Eye (tissue), 1 donor: ENCODE results near the gene DRC7.
A peak's percentile ranks its signal among the peaks of the same experiment; 100 is the strongest.

Experiments
- DNase-seq: peaks from one replicate; pipeline ENCODE4 v3.0.0-alpha.2; 2015

The DRC7 gene

DNA sequence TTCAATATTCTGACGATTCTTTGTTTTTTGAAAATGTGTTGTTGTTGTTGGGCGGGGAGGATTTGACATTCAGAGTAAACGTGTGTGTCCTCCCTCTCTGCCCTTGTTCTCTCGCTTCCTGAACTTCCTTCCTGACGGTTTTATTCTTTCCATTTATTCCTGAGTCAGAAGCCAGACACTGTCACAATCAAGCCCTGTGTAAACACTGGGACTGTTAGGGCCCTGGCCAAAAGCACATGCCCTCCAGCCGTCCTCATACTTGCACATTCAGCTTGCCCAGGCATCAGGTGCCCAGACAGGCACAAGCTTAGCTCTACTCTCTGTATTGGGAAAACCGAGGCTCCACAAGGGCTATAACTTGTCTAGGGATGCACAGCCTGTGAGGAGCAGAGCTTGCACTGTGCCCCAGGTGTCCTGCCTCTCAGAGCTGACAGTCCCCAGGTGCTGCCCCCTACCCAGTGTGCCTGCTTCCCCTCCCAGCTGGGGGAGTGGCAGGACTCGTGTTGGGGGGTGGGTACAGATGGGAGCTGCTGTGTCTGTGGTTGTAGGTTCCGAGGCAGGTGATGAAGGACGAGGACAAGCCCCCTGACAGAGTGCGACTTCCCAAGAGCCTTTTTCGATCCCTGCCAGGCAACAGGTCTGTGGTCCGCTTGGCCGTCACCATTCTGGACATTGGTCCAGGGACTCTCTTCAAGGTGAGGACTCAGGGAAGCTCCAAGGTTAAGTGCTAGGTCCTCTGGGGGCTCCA, 16.8 kb upstream of the DRC7 start:
- DNase-seq, result no peak

DNA sequence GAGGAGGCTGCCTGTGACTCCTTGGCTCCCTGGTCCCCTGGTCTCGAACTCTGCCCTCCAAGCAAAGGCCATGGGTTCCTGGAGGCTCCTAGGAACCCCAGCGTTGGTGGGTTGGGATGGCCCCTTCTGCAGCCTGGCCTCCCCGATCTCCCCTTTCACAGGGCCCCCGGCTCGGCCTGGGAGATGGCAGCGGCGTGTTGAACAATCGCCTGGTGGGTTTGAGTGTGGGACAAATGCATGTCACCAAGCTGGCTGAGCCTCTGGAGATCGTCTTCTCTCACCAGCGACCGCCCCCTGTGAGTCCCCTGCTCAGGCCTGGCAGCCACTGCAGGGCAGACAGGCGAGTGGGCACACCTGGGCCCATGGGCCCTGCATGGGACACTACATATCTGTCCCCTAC, 15.6 kb upstream of the DRC7 start:
- no peak for DNase-seq

DNA sequence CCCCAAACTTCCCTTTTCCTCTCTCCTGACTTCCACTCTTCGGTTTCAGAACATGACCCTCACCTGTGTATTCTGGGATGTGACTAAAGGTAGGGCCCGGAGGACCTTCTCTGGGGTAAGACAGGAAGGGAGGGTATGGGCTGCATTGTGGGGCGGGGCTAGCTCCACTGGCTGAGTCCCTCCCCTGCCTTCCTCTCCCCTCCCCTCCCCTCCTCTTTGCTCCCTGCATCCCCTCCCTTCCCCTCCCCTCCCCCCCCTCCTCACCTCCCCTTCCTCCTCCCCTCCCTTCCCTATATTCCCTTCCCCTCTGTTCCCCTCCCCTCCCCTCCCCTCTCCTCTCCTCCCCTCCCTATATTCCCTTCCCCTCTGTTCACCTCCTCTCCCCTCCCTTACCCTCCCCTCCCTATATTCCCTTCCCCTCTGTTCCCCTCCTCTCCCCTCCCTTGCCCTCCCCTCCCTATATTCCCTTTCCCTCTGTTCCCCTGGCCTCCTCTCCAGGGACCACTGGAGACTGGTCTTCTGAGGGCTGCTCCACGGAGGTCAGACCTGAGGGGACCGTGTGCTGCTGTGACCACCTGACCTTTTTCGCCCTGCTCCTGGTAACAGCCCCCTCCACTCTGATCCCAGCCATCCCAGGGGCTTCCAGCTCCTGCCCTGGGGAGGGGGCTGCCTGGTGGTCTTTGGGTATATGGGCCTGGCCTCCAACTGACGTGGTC, 14.7 kb upstream of the DRC7 start:
- no peak for DNase-seq

DNA sequence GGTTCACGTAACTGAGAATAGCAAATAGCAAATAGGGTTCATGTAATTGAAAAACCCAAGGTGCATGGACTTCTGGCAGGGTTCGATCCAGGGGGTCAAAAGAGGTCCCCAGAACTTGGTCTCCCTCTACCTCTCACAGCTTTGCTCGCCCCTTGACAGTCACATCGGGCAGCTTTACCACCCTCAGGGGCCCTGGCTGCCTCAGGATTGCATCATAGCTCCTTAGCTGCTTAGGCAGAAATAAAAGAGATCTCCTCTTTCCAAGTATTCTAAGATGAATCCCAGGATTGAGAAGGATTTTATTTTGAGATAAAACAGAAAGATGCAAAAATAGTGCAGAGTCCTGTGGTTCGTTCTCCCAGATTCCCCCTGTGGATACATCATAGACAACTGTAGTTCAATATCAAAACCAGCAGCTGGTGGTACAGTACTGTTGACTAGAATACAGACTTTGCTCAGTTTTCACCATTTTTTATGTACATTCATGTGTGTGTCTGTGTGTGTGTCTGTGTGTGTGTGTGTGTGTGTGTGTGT, 13.7 kb upstream of the DRC7 start:
- no peak for DNase-seq

DNA sequence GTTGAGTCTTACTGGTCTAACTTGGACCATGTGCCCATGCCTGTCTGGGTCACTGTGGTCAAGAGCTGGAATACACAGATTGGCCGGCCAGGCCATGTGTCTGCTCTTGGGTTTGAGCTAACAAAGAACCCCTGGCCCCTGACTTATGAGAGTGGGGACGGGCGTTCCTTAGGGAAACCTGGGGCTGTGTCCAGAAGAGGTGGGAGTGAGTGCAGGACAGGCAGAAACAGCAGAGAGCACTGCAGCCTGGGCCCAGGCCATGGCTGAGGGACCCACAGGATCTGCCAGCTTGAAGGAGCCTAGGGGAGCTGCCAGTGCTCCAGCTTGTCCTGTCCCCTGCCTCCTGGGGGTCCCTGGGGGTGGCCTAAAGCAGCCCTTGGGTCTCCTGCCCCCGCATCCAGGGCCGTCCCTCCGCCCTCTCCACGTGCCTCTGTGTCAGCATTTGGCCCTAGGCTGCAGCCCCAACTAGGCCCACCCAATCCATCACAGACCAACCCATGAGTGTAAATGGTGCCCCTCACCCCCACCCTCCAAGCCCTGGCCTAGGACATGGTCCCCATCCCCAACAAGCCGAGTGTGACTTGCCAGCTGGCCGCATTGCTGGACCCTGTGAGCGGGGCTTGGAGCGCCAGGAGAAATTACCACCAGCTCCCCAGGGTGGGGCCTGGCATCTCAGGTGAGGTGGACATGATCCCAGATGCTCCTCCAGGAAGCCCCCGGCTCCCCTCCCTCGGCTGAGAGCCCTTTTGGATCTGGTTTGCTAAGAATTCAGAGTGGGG, 12.5 kb upstream of the DRC7 start:
- no peak for DNase-seq

DNA sequence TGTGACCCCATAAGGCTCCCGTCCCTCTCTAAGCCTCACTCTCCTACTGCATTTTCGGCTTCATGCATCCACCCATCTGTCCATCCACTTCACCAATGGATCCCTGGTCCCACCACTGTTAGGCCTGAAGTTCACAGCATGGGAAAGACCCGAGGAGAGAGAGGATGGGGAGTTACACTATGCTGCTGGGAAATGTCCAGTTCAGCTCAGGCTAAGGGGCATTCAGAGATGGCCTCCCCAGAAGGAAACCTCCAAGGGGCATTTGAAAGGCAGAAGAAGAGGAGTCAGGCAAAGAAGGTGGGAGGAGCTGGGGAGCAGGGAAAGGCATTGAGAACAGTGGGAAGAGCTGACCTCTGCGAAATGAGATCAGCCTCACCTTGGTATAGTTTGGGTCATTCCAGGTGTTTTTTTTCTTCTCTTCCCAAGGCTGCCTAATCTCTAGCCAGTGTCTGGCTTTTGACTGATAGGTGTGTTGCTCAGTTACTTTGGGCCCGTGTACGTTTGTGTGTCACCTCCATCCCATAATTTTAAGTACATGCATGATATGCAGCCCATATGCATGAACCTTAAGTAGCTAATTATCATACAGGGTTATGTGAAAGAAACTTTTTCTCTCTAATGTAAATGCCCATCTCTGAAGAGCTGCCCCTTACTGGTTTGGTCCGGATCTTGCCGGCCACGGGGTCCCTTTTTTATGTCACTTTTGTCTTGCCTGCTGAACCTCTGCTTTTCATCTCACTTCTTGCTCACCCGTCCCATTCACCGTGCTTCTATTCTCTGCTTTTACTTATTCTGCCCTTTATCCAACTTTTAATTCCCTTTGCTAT, 11.6 kb upstream of the DRC7 start:
- no peak for DNase-seq

DNA sequence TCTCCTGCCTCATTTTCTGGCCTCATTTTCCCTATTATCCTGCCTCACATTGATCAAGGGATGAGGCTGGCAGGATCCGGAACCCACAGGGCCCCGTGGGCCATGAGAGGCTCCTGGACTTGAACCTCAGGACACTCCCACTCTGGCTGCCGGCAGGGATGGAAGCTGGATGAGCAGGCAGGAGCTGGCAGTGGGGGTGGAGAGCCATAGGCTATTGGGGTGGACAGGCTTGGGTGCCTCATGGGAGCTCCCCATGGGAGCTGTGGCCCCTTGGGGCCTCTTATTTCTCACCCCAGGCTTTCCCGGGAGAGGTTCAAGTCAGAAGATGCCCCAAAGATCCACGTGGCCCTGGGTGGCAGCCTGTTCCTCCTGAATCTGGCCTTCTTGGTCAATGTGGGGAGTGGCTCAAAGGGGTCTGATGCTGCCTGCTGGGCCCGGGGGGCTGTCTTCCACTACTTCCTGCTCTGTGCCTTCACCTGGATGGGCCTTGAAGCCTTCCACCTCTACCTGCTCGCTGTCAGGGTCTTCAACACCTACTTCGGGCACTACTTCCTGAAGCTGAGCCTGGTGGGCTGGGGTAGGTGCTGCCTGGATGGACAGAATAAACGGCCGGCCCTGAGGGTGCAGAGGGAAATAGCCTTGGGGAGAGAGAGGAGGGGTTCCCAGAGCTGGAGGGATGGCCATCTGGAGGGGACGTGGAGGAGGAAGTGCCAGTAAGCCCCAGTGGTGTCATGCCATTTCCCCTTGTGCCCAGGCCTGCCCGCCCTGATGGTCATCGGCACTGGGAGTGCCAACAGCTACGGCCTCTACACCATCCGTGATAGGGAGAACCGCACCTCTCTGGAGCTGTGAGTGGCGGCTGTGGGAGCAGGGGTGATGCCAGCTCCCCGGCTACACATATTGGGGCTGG, 10.7 kb upstream of the DRC7 start:
- no peak for DNase-seq

DNA sequence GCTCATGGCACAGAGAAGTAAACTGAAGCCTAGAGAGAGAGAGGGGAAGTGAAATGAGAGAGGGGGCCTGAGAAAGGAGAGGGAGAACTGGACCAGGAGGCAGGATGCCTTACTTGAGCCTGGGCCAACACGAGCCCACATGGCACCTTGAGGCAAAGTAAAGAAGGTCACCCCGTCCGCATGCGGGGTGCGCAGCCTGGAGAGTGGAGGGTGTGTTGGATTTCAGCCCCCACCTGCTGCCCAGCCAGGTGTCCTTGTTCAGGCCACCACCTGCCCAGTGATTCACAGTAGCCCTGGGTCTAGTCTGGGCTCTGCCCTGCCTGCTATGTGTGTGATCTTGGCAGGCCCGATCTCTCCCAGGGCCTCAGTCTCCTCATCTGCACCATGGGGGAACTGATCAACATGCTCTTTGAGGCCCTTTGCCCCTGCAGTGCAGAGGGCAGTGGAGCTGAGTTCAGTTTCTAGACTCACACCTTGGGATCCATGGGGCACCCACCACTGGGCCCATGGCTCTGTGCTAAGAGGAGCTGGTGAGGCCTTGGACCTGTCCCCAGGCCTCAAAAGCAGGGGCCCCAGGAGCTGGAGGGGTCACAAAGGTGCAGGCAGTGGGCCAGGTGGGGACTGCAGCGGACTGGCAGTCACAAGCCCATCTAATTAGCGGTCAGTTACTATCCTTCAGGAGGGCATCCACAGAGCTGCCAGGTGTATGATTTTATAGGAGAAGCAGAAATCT, 9.8 kb upstream of the DRC7 start:
- DNase-seq, result no peak

DNA sequence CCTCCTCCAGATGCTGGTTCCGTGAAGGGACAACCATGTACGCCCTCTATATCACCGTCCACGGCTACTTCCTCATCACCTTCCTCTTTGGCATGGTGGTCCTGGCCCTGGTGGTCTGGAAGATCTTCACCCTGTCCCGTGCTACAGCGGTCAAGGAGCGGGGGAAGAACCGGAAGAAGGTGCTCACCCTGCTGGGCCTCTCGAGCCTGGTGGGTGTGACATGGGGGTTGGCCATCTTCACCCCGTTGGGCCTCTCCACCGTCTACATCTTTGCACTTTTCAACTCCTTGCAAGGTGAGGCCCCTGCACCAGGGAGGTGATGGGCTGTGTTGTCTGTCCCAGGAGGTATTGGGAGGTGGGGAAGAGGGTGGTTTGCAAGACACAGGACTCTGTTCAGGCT, 9.0 kb upstream of the DRC7 start:
- DNase-seq, result no peak

DNA sequence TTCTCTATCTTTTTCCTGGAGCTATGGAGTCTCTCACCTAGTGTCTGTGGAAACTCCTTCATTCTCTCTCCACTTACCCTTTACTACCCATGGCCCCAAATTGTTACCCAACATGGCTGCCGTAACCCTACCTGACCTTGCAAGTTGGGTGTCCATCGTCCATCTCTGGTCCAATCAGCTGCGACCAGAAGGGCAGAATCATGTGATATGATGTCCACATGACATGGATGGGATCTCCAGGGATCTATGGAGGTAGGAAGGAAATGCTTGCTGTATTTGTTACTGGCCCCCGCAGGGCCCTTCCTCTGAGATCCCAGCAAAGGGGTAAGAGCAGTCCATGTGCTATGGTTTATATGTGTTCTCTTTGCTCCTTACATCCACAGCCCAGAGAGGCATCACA, 8.0 kb upstream of the DRC7 start:
- DNase-seq, result no peak

DNA sequence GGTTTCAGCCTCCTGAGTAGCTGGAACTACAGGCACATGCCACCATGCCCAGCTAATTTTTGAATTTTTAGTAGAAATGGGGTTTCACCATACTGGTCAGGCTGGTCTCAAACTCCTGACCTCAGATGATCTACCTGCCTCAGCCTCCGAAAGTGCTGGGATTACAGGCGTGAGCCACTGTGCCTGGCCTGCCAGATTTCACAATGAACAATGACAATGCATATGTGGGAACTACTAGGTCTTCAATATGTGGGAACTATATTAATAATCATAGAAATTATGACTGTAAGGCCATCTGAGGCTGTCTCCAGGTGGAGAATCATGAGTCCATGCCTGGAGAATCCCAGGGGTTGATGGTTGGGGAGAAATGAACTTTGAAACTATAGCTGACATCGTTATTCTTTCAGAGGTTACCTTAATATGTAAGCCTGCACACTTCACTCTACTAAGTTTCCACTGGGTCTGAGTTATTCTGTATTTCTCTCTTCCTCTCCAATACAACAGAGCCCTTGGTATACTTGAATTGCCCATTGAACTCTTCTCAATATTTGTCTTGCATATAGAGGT, 7.2 kb upstream of the DRC7 start:
- no peak for DNase-seq

DNA sequence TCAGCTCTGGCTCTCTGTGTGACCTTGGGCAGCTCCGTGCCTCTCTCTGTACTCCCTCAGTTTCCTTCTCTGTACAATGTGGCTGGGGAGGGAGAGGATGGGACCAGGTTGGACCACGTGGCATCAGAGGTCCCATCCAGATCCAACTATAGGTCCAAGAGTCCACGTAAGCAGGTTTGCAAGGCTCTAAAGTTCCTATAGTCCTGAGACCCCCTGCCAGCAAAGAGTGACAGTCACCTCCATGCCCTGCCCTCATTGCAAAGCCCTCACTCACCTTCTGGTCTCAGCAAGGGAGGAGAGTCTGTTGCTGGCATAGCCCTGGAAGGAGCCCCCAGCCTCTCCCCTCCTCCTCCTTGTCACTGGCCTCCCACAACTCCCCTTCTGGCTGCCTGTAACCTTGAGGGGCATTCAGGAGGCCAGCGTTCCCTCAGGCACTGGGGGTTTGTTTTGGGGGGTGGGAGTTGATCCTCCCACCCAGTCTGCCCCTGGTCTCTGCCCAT, 6.1 kb upstream of the DRC7 start:
- no peak for DNase-seq

DNA sequence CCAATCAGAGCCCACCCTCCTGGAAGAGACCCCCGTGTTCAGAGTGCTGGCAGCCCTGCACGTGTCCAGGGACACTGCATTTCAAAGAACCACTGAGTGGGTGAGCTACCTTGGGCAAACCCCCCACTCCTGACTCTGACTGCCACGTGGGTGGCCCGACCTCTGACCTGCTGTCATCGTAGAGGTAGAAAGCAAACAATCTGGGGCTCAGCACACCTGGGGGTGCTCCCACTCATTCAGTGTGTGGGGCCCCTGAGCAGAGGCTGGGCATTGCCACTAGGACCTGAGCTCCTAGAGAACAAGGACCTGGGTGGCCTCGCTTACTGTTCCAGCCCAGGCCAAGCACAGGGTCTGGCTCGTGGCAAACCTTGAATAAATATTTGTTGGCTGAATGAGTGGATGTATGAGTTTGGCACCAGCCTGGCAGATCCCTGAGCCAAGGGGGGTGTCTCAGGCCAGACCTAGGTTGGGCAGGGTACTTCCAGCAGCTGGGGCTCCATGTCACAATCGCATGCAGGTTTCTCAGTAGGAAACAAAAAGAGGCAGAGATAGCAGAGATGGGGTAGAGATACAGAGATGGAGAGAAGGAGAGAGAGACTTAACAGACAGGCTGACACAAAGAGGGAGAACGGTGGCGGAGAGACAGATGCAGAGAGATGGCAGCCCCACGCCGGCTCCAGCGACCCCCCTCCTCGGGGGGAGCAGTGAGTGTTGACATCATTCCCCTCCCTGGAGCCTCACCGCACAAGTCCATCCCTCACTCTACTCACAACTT, 5.4 kb upstream of the DRC7 start:
- no peak for DNase-seq

DNA sequence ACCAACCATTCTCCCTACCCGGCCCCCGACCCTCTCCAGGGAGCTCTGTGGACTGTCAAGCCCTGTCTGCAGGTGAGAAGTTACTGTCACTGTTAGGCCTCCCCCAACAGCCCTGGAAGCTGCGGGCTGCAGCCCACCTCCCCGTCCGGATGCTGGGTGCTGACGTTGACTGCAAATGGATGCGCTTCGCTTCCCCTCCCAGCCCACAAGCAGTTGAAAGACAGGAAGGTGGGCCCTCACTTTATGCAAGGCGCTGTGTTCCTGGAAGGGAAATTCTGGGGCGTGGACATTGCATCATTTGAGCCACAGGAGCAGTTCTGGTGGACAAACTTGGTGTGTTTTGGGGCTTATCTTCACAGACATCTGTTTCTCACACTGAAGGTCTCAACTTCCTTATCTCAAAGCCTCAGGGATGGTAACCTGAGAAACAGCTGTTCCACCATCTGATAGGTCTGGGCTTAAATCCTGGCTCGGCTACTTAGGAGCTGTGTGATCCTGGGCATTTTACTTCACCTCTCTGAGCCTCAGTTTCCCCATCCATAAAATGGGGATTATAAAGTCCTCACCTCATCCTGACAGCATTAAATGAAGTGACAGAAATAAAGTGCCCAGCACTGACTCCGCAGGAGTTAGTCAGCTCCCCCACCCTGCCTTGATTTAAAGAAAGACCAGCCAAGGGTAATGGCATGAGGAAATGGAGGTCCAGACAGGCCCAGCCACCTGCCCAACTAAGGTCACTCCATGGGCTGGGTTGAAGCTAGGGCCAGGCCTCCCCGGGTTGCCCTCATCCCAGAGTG, 4.6 kb upstream of the DRC7 start:
- peak; percentile 22 for DNase-seq

DNA sequence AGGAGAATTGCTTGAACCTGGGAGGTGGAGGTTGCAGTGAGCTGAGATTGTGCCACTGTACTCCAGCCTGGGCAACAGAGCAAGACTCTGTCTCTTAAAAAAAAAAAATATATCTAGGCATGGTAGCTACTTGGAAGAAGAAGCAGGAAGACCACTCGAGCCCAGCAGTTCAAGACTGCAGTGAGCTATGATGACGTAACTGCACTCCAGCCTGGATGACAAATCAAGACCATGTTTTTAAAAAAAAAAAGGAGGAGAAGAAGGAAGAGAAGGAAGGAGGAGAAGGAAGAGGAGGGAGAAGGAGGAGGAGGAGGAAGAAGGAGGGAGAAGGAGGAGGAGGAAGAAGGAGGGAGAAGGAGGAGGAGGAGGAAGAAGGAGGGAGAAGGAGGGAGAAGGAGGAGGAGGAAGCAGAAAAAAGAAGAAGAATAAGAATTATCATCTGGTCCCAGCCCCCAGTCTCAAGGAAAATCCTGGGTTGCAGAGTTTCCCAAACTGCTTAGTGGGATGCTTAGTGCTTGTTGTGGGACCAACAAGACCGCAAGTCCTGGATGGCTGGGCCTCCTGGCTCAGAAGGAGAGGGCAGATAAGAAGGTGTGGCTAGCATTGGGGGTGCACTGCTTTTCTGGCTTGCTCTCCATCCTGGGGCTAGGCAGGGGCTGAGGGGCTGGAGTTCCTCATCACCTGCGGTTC, 3.7 kb upstream of the DRC7 start:
- no peak for DNase-seq

DNA sequence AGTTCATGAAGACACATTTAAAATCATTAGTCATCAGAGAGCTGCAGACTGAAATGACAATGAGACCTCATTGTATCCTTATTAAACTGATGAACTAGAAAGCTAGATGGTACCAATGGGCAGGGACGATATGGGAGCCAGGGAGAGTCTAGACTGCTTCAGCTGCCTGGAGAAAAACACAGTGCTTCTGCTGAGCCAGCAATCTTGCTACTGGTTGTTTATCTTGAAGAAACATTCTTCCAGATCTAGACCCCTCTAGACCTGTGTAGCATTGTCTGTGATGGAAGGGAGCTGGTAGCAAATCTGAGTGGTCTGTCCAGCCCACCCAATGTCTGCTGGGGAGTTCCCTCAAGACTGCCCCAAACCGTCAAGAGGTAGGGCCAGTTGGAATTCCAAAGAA, 2.0 kb upstream of the DRC7 start:
- DNase-seq, result no peak

DNA sequence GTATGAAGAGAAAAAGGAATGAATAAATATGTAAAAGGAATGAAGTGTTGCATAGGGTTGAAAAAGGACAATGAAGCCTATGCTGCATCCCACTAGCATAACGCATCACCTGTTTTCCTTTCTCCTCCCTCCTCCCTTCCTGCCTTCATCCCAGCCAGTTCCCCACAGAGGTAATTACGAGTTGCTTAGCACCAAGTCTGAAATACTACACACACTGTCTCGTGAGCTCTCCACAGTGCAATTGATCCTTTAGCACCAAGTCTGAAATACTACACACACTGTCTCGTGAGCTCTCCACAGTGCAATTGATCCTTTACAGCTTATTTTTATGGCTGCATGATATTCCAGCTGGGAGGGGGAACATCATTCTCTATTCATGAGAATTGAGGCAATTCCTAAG, 1.1 kb upstream of the DRC7 start:
- no peak for DNase-seq

DNA sequence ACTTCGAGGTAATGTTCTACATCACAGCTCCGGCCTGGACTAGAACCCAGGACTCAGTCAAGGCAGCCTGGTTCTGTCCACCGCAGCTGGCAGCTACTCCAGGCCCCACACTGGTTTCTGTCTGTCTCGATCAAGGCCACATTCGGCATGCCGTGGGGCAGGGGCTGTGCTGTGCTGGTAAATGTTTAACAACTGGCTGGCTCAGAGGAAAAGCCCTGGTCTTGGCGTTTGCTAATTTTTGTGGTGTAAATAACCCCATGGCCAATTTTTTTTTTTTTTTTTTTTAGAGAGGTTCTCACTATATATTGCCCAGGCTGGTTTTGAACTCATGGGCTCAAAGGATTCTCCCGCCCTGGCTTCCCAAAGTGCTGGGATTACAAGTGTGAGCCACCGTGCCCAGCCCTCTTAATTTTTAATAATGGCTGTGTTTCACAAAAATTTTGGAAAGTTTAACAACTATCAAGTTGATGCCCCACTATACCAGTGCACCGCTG, 328 bp upstream of the DRC7 start:
- no peak for DNase-seq
